ENCODE results near the gene B4GALT1.
"Not testable (repeated sequence)": the region's sequence is repeated elsewhere in the genome, so short reads cannot be mapped to it uniquely, and the experiment has no call there.

B4GALT1 gene

DNA sequence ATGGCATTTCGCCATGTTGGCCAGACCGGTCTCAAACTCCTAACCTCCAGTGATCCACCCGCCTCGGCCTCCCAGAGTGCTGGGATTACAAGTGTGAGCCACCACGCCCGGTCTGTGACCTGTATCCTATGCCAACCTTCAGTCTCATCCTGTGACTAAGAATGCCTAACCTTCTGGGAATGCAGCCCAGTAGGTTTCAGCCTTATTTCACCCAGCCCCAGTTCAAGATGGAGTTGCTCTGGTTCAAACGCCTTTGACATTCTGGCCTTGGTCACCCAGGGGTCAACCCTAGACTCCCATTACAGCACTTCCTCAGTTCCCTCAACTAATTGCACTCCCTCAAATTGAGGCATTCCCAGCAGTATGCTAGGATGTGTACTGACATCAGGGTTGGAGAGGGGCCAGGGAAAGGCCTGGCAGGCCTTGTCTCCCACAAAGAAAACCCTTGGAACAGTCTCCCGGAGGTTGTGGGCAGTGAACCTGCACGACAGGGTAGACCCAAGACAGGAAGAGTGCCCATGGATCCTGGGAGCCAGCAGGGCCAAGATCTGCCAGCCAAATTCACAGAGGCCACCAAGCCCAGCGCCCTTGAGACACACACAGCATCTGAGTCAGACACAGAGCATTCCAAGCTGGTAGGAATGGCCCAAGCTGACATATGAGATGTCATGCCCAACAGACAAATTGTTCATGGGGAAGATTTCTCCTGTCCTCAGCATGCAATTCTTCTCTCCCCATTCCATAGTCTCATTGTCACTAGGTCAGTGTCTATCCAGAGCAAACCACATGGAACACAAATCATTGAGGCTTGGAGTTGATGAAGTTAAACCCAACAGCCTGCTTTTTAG, 65.8 kb downstream of the B4GALT1 start:
- no peak for DNase-seq (ENCODE audit: low spot score)

DNA sequence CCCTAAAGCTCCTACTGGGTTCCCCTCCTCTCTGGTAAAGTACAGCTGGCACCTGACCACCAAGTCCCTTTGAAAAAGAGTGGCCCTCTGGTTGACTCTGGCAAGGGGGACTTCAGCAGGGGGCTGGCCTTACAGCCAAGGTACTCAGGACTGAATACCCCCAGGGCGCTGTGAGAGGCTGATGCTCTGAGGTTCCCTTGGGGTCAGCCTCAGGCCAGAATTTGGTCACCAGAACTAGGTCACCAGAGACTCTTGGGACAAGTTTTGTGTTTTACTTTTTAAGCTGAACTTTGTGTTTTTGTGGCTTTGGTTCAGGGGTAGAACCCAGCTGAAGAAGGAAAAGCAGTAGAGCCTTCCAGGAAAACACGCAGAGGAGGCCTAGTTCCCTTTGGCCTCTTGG, 67.4 kb downstream of the B4GALT1 start:
- no peak for DNase-seq (ENCODE audit: low spot score)

DNA sequence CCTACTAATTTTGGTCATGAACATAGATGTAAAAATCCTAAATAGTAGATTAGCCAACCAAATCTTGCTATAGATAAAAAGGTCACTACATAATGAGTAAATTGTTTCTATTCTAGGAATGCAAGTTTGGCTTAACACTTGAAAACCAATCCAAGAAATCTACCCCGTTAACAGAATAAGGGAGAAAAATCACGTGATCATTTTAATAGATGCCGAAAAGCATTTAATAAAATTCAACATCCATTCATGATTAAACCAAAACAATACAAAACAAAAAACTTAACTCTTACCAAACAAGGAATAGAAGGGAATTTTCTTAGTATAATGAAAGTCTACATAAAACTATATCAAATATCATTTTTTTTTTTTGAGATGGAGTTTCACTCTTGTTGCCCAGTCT, 69.9 kb downstream of the B4GALT1 start:
- DNase-seq (ENCODE audit: low spot score): no peak

DNA sequence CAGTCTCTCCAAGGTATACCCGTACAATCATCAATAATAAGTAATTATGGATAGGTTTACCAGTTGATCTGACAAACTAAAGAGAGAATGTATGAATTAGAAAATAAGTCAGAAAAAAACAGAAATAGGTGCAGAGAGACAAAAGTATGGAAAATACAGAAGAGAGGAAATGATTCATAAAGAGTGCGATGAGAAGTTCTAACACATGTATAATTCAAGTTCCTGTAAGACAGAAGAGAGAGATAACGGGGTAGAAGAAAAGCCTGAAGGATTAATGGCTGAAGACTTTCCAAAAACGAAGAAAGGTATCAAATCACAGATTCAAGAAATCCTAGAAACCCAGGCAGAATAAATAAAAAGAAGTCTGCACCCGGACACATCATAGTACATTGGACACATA, 74.5 kb downstream of the B4GALT1 start:
- DNase-seq (ENCODE audit: low spot score): no peak

DNA sequence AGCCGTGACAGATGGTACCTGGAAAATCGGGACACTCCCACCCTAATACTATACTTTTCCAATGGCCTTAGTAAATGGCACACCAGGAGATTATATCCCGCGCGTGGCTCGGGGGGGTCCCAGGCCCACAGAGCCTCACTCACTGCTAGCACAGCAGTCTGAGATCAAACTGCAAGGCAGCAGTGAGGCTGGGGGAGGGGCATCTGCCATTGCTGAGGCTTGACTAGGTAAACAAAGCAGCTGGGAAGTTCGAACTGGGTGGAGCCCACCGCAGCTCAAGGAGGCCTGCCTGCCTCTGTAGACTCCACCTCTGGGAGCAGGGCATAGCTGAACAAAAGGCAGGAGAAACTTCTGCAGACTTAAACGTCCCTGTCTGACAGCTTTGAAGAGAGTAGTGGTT, 81.5 kb downstream of the B4GALT1 start:
- DNase-seq (ENCODE audit: low spot score): not testable (repeated sequence)

DNA sequence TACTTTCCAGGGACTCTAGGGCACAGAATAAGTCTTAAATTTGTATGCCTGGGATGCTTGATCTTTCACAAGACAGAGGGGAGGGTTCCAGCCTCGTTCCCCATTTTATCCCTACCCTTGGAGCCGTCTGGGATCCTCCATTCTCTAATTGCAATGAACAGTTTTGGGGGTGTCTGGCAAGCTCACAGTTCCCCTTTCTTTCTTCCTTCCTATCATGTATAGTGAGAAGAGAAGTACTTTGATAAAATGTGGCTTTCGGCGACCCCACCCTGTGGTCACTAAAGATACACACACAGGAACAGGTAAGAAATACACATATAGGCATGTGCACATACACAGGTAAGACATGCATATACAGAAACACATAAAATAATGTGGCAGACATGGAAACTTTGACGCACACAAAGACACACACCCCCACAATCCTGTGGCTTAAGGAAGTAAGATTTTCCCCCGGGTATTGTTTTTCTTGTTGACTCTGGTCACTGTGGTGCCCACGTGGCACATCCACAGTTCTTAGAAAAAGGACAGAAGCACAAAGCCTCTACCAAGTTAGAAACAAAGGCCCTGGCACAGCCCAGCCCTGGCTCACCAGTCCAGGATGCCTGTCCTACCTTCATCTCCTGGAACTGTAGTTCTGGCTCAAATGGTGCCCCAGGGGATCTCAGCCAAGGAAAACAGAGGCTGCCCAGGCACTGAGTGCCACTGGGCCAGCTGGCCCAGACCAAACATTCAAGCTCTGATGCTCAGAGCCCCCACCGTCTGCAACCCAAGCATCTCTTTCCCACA, 84.4 kb downstream of the B4GALT1 start:
- no peak for DNase-seq (ENCODE audit: low spot score)

DNA sequence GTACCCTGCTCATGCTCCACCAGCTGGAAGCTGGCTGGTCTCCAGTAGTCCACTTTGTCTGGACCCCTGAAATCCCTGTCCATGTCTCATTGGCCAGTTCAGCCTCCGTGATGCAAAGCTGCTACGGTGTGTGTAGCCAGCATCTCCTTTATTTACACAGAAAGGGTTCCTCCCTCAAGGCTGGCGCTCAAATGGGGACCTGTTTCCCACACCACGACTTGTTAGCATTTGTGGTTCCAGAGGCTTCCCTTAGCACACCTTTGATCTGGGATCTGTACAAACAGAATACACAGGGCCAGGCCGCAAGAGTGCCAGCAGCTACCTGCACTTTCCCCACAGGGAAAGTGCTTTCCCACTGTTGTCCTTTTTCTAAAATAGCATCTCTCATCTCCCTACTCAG, 85.0 kb downstream of the B4GALT1 start:
- no peak for DNase-seq (ENCODE audit: low spot score)

DNA sequence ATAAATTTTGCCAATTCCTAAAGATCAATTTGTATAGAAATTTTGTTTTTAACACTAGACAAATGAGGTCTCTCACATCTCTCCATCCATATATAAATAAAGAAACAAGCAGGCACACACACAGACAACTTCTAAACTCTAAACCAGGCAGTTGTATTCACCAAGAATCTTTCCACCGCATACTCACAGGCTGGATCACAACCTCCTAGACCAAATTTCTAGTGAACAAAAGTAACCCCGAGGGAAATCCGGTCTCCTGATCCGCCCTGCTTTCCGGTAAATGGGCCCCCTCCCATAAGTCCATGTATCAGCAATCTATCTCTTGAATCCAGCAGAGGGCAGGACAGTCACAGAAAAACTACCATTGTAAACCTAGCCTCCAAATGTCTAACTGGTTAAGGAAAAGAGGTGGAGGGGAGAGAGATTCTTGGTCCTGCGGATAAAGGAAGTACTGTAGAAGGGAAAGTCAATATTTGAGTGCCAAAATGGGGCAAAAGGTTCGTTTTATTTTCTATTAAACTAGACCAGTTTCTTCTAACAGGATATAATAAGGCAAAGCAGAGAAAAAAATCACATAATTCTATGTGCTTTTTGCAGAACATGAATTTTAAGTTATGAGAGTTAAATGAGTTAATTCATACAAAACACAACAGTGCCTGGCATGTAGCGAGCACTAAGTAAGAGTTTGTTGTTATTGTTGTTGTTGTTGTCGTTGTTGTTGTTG, 85.8 kb downstream of the B4GALT1 start:
- peak; percentile 61 for DNase-seq (ENCODE audit: low spot score)

DNA sequence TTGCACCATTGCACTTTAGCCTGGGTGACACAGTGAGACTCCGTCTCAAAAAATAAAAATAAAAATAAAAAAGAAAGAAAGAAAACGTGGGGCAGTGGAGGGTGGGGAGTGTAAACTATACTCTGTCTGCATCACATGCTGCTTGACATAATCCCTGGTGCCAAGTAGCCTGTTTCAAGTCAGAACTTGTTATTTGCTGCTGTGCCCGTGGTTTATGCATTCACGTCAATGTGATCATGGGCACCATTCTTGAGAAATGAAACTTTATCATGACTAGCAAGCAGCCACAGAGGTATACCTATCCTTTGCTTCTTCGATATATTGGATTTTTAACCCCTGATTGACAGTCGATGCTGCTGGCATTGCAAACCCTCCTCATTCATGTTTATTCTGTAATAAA, 86.6 kb downstream of the B4GALT1 start:
- DNase-seq (ENCODE audit: low spot score): no peak

DNA sequence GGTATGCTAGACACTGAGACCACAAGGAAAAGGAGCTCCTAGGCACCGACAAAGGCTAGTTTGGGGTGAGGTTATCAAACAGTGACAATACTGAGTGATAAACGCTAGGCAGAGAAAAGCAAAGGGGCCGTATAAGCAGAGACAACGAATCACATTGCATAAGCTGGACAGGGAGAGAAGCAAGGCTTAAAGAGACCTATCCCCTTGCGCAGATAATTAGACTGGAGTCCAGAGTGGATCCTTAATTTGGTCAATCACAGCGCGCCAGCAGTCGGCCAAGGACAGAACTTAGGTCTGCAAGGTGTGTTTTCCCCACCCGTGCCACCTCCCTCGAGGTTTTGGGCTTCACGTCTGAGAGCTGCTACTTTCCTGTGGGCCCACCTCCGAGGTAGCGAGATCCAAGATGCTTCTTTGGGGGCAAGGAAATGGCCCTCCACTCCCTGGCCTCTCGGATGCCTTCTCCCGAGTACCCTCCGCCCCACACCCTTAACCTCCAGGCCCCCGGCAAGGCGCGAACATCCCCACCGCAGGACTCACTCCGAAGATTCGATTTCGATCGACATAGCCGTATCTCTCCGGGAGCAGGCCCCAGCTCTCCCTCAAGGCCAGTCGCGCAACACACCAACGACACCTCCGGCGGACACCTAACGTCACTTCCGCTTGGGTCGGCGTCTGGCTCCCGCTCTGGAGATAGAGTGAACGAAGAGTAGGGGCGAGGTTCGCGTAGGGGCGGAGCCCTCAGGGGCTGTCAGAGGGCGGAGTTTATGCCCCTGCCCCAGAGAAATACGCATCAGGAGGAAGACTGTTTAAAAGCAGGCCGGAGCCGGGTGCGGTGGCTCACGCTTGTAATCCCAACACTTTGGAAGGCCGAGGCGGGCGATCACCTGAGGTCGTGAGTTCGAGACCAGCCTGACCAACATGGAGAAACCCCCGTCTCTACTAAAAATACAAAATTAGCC, 90.8 kb downstream of the B4GALT1 start, which contains the start of gene SMU1:
Gene SMU1, minus strand, starts transcription at position 629 of the 959 bp plus-strand sequence. Its CDS starts 66 bp downstream, at position 563.
- peak; percentile 96 for DNase-seq (ENCODE audit: low spot score)

DNA sequence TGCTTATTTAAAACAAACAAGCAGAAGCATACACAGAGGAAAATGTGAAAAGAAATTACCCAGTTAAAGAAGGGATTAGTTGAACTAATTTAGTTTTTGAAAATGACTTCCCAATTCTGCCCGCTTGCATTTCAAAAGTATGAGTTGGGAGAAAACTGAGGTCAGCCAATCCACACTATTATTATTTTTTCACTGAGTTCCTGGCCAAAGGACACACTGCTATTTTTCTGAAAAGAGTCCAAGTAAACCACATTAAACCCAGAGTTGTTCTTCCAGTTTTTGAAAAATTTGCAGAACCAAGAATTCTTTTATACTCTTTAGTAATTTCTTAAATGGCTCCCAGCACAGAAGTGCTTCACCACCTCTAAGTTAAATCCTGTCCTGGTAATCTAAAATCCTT, 98.1 kb downstream of the B4GALT1 start:
- no peak for DNase-seq (ENCODE audit: low spot score)

DNA sequence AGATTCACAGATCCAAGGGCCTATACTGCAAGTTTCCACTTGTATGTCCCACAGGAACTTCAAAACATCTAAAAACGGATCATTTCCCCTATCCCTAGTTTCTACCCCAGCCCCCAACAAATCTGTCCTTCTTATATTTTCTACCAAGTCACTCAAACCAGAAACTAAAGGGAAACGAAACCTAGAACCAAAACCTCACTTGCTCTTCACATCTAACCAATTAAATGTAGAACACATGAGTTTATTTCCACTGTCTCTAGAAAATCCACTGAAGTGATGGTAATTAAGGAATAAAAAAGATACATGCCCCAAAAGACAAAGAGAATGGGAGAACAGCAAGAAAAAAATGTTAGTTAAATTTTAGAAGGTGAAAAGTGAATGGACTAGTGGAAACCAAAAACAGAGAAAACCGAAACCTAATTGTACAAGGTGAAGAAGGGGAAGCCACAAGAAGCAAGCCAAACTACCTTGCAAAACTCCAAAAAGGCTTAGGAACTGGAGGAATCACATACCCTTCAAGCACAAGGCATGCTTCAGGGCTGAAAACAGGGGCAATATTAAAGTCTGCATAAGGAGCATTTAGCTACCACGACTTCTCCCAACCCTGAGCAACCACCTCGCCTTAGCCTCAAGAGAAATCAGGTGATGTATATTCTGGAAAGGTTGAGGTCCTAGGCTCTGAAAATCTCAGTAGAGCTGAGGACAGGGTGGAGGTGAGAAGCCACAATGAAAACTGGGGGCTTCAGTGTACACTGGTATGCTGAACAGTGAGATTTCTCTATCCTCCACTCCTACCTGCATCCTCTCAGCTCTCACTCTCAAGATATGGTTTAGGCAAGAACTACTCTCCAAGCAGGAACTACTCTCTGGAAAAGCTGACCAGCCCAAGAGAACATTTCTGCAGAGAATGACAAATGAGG, 101.7 kb downstream of the B4GALT1 start:
- DNase-seq (ENCODE audit: low spot score): no peak
